ENCODE results near the gene POU2F3.

DNA sequence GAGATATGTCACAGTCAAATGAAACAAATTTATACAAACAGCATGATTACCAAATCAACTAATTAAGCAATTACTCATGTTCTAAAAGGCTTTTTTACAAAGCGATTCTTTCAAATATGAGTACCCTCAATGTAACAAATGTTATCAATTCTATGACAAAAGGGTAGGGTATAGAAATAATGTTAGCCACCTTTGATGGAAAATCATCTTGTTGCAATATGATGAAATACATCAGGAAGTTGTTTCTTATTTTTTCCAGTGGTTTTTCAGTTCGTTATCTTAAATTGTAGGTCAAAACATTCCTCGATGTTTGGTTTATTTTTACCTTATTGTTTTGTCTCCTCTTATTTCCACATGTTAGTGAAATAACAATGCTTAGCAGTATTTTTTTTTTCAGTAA is 102.7 kb downstream of the POU2F3 start:
- TF ChIP-seq, protein P1, sequence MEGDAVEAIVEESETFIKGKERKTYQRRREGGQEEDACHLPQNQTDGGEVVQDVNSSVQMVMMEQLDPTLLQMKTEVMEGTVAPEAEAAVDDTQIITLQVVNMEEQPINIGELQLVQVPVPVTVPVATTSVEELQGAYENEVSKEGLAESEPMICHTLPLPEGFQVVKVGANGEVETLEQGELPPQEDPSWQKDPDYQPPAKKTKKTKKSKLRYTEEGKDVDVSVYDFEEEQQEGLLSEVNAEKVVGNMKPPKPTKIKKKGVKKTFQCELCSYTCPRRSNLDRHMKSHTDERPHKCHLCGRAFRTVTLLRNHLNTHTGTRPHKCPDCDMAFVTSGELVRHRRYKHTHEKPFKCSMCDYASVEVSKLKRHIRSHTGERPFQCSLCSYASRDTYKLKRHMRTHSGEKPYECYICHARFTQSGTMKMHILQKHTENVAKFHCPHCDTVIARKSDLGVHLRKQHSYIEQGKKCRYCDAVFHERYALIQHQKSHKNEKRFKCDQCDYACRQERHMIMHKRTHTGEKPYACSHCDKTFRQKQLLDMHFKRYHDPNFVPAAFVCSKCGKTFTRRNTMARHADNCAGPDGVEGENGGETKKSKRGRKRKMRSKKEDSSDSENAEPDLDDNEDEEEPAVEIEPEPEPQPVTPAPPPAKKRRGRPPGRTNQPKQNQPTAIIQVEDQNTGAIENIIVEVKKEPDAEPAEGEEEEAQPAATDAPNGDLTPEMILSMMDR (IDR thresholded peaks at IDR 0.05), result no peak
- TF ChIP-seq POLR2AphosphoS5 (IDR thresholded peaks at IDR 0.05), result no peak
